Fibroblast of the aortic adventitia (primary cell): ENCODE measurements around the gene OR8D4. TPM values are rescaled to one million over a fixed set of nuclear protein-coding genes. Genes with fewer than 3 reads are reported as not detected.

Experiments used
- DNase-seq: peaks from one replicate; pipeline ENCODE4 v3.0.0-alpha.2; 2010; ENCODE audit warnings: low read depth
- H3K4me3 ChIP-seq: 2 replicates; pipeline ENCODE4 v1.5.1; 2011; ENCODE audit warnings: low read depth, mild to moderate bottlenecking, control low read depth, low read length, moderate library complexity
- CTCF ChIP-seq: IDR thresholded peaks from 2 replicates; pipeline ENCODE4 v1.5.1; 2011; ENCODE audit warnings: mild to moderate bottlenecking, low read length, control low read depth, inconsistent platforms; ENCODE audit not compliant: insufficient read depth
- total RNA-seq: library from RNA; depleted of rRNA; stranded (reverse); fragments of >200 nt; gene quantifications from 2 replicates; pipeline ENCODE4 v1.2.3, GENCODE V29; 2012; ENCODE audit warnings: low replicate concordance

Gene OR8D4
- total RNA-seq, 1 donor, result 0.09 TPM

GRCh38 chr11:123885570-123885969, 16.4 kb upstream of the OR8D4 start, which contains the start of gene TMEM225:
TSS of gene TMEM225 (minus strand) at chr11:123885670. CDS start at chr11:123885425, 245 bp downstream.
- DNase-seq, result no peak
- TF ChIP-seq CTCF, result no peak
- H3K4me3 ChIP-seq, result no peak within 1 kb of the TSS

DNA sequence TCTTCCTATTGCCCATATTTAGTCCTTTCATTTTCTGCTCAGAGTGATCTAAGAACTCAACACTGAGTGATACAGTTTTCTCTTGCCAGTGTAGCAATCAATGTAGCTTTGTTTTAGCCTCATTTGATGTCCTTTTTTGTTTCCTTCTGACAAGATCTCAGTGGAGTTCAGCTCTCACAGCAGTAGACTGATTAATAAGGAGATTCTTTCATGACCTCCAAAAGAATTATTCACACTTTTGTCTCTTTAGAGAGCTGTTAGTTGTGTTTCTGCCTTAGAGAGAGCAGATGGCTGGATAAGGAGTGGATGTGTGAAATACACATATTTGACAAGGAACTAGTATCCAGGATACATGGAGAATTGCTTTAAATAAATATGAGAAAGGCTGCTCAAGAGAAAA, 9.9 kb upstream of the OR8D4 start:
- H3K4me3 ChIP-seq, result no peak overlapping the region
- DNase-seq, result no peak
- TF ChIP-seq CTCF, result no peak

- no peak for TF ChIP-seq CTCF
- no peak for DNase-seq
Observed at GRCh38 chr11:123899792-123900191, 2.2 kb upstream of the OR8D4 start.

DNA sequence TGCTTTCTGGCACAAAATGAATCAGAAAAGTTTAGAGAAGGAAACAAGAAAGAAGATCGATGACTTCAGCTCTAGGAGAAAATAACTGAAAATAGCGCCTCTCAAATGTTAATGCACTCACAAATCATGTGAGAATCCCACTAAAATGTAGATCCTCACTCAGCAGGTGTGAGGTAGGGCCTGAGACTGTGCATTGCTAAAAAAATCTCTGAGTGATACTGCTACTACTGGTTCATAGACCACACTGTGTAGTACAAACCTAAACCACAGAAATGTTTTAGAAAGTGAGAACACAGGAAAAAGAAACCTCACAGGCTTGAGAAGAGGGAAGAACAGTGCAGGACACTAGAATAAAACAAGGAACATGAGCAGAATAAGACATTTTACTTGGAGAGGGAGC, 2.0 kb downstream of the OR8D4 start:
- H3K4me3 ChIP-seq, result no peak overlapping the region
- no peak for TF ChIP-seq CTCF
- DNase-seq, result no peak

More at GRCh38 chr11:123899792-123900191, 2.2 kb upstream of the OR8D4 start:
- H3K4me3 ChIP-seq, result no peak overlapping the region

DNA sequence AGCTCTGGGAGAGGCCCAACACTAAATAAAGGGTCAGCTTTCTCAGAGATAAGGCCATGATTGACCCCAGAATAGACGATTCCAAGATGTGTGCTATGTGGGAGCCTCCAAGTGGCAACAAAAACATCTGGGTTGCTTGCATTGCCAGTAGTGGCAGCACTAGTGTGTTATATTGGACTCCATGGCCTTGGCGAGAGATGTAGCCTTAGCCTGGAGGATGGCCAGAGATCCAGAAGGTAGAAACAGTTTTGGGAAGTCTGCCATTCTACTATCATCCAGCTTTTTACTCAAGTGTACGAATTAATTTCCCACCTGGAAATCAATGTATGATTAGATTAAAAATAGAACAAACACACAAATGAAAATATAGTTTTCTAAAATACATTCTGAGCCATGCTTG, 3.0 kb downstream of the OR8D4 start:
- TF ChIP-seq CTCF, result no peak

GRCh38 chr11:123905826-123906225, 3.9 kb downstream of the OR8D4 start:
- no peak for TF ChIP-seq CTCF
- DNase-seq, result no peak
- no peak overlapping the region for H3K4me3 ChIP-seq

More for the DNA sequence above, 3.0 kb downstream of the OR8D4 start:
- H3K4me3 ChIP-seq, result no peak overlapping the region
- no peak for DNase-seq

GRCh38 chr11:123920943-123921342, 19.0 kb downstream of the OR8D4 start:
- TF ChIP-seq CTCF, result no peak
- no peak for DNase-seq
- H3K4me3 ChIP-seq, result no peak overlapping the region
